ENCODE results near the gene PPFIA1. TPM values are rescaled to one million over a fixed set of nuclear protein-coding genes. Genes with fewer than 3 reads are reported as not detected.
"Not testable (repeated sequence)": the region's sequence is repeated elsewhere in the genome, so short reads cannot be mapped to it uniquely, and the experiment has no call there.

PPFIA1 gene
- total and polyA plus RNA-seq, 4 donors = 27.5 to 85.0 (median 43.5) TPM

- Histone ChIP-seq H3K4me1 (ENCODE audit: control insufficient read depth in 5 of 5, insufficient read depth in 5 of 5, low read length in 5 of 5) (no peaks in the 10 kb centered on the region), H3K9me3 (ENCODE audit: control insufficient read depth in 4 of 4, insufficient read depth in 3 of 4, low read length in 3 of 4) (no peaks in the 10 kb centered on the region), H3K27ac (ENCODE audit: low read depth in 1 of 2, low read length in 1 of 2) (no peak overlapping the region), H3K9ac (ENCODE audit: insufficient read depth in 1 of 2, low read length in 2 of 2) (no peak overlapping the region), H3K4me3 (no peak overlapping the region), H3K36me3 (ENCODE audit: control insufficient read depth in 4 of 4, insufficient read depth in 4 of 4, low read length in 4 of 4) (peaks cover 30 to 49% (median 39%) of the 10 kb centered on the region in 4 donors), H3K27me3 (ENCODE audit: control insufficient read depth in 3 of 3, insufficient read depth in 3 of 3, low read length in 2 of 3) (no peaks in the 10 kb centered on the region)
- DNase-seq = no peak
- no peak for TF ChIP-seq CTCF (IDR thresholded peaks at IDR 0.05; ENCODE audit: control extremely low read depth, extremely low read depth)
- ATAC-seq (ENCODE audit: insufficient read depth, low FRiP score) = no peak
- WGBS, 2 donors = 95% methylated on average over 6 of the region's 6 CpGs
These were observed 137.3 kb downstream of the PPFIA1 start for GRCh38 chr11:70407814-70408213.

- H3K27me3 ChIP-seq (ENCODE audit: control insufficient read depth in 3 of 3, insufficient read depth in 3 of 3, low read length in 2 of 3); H3K4me3 ChIP-seq; H3K4me1 ChIP-seq (ENCODE audit: control insufficient read depth in 5 of 5, insufficient read depth in 5 of 5, low read length in 5 of 5); ATAC-seq (ENCODE audit: insufficient read depth, low FRiP score); DNase-seq; H3K27ac ChIP-seq (ENCODE audit: low read depth in 1 of 2, low read length in 1 of 2); H3K9ac ChIP-seq (ENCODE audit: insufficient read depth in 1 of 2, low read length in 2 of 2); H3K9me3 ChIP-seq (ENCODE audit: control insufficient read depth in 4 of 4, insufficient read depth in 3 of 4, low read length in 3 of 4): not testable (repeated sequence)
- H3K36me3 ChIP-seq (ENCODE audit: control insufficient read depth in 4 of 4, insufficient read depth in 4 of 4, low read length in 4 of 4) = peaks cover 31 to 54% (median 44%) of the 10 kb centered on the region in 4 donors
- 89 to 90% methylated on average over 4 of the region's 4 CpGs for WGBS, 2 donors
These were observed 137.8 kb downstream of the PPFIA1 start for GRCh38 chr11:70408326-70408725.

GRCh38 chr11:70409437-70409836 is 138.9 kb downstream of the PPFIA1 start:
- Histone ChIP-seq H3K27me3 (ENCODE audit: control insufficient read depth in 3 of 3, insufficient read depth in 3 of 3, low read length in 2 of 3) (no peaks in the 10 kb centered on the region), H3K9me3 (ENCODE audit: control insufficient read depth in 4 of 4, insufficient read depth in 3 of 4, low read length in 3 of 4) (no peaks in the 10 kb centered on the region), H3K27ac (ENCODE audit: low read depth in 1 of 2, low read length in 1 of 2) (no peak overlapping the region), H3K4me1 (ENCODE audit: control insufficient read depth in 5 of 5, insufficient read depth in 5 of 5, low read length in 5 of 5) (no peaks in the 10 kb centered on the region), H3K4me3 (no peak overlapping the region), H3K9ac (ENCODE audit: insufficient read depth in 1 of 2, low read length in 2 of 2) (no peak overlapping the region), H3K36me3 (ENCODE audit: control insufficient read depth in 4 of 4, insufficient read depth in 4 of 4, low read length in 4 of 4) (peaks cover 31 to 61% (median 48%) of the 10 kb centered on the region in 4 donors)
- ATAC-seq (ENCODE audit: insufficient read depth, low FRiP score) = no peak
- no peak for TF ChIP-seq CTCF (IDR thresholded peaks at IDR 0.05; ENCODE audit: control extremely low read depth, extremely low read depth)
- DNase-seq = no peak
- WGBS, 2 donors = 88 to 93% methylated on average over 10 of the region's 10 CpGs

GRCh38 chr11:70409871-70410270 is 139.4 kb downstream of the PPFIA1 start:
- H3K9me3 ChIP-seq (ENCODE audit: control insufficient read depth in 4 of 4, insufficient read depth in 3 of 4, low read length in 3 of 4) = no peaks in the 10 kb centered on the region
- H3K4me3 ChIP-seq = no peak overlapping the region
- H3K4me1 ChIP-seq (ENCODE audit: control insufficient read depth in 5 of 5, insufficient read depth in 5 of 5, low read length in 5 of 5) = no peaks in the 10 kb centered on the region
- no peak overlapping the region for H3K9ac ChIP-seq (ENCODE audit: insufficient read depth in 1 of 2, low read length in 2 of 2)
- ATAC-seq (ENCODE audit: insufficient read depth, low FRiP score) (no peak), DNase-seq (no peak)
- WGBS, 2 donors = 92 to 96% methylated on average over 7 of the region's 7 CpGs
- H3K27ac ChIP-seq (ENCODE audit: low read depth in 1 of 2, low read length in 1 of 2) = no peak overlapping the region
- peaks cover 31 to 65% (median 50%) of the 10 kb centered on the region in 4 donors for H3K36me3 ChIP-seq (ENCODE audit: control insufficient read depth in 4 of 4, insufficient read depth in 4 of 4, low read length in 4 of 4)
- H3K27me3 ChIP-seq (ENCODE audit: control insufficient read depth in 3 of 3, insufficient read depth in 3 of 3, low read length in 2 of 3) = no peaks in the 10 kb centered on the region
- TF ChIP-seq CTCF (IDR thresholded peaks at IDR 0.05; ENCODE audit: control extremely low read depth, extremely low read depth) = no peak

All from lung (tissue), 12 donors.